Lower leg skin (tissue), 4 donors: ENCODE results near the gene TRMT61A. TPM values are rescaled to one million over a fixed set of nuclear protein-coding genes. Genes with fewer than 3 reads are reported as not detected.

Experiments used
- DNase-seq, 2 donors: peaks; one replicate each; pipeline ENCODE4 v3.0.0-alpha.2; 2019; ENCODE audit warnings: low spot score in 2 of 2
- H3K4me3 ChIP-seq: fragments of 200-600 bp; sonication (generic); 2 replicates; pipeline ENCODE4 v1.5.1; 2017; ENCODE audit warnings: mild to moderate bottlenecking, low read depth; ENCODE audit not compliant: poor library complexity, severe bottlenecking
- CTCF ChIP-seq, 3 donors: fragments of 450-650 bp; IDR thresholded peaks; one replicate each; pipeline ENCODE4 v1.5.1; 2016; ENCODE audit warnings: antibody characterized with exemption in 3 of 3, mild to moderate bottlenecking in 3 of 3, moderate library complexity in 2 of 3
- POLR2A ChIP-seq, 2 donors: fragments of 450-650 bp; IDR thresholded peaks; one replicate each; pipeline ENCODE4 v1.6.1; 2016 to 2017; ENCODE audit warnings: antibody characterized with exemption in 2 of 2, mild to moderate bottlenecking in 1 of 2, moderate library complexity in 1 of 2
- WGBS, 2 donors: methylation state at CpG; one replicate each; pipeline ENCODE4 v1.1.5; 2018; 5-methylcytosine and 5-hydroxymethylcytosine counted together
- intact Hi-C: fragments of 100-400 bp; cut with DNase I; formaldehyde crosslinking; loops from one replicate; pipeline ENCODE4 v1.15.0; 2023; ENCODE audit warnings: low total_unique reads
- total RNA-seq, 4 donors: library from RNA; depleted of rRNA; stranded (reverse); fragments of >200 nt; gene quantifications; one replicate each; pipeline ENCODE4 v1.1.0, GENCODE V29; 2016

Gene TRMT61A
- total RNA-seq, 4 donors from 2014 or later: 9.2 to 22.5 (median 16.0) TPM

- no peak for DNase-seq
- no peak overlapping the region for H3K4me3 ChIP-seq
- intact Hi-C loops: no loop called here
- WGBS, 2 donors: 71 to 75% methylated on average over 8 of the region's 8 CpGs
- TF ChIP-seq POLR2A (IDR thresholded peaks at IDR 0.05) (no peak), CTCF (IDR thresholded peaks at IDR 0.05) (no peak)
These were observed 40.0 kb downstream of the TRMT61A start for GRCh38 chr14:103568952-103569351.

GRCh38 chr14:103569408-103569807 lies 40.4 kb downstream of the TRMT61A start:
- TF ChIP-seq CTCF (IDR thresholded peaks at IDR 0.05) (no peak), POLR2A (IDR thresholded peaks at IDR 0.05) (no peak)
- intact Hi-C loops: no loop called here

GRCh38 chr14:103574104-103574503 lies 45.1 kb downstream of the TRMT61A start:
- 53% methylated on average over 6 of the region's 6 CpGs for WGBS, 2 donors
- DNase-seq: no peak
- no peak overlapping the region for H3K4me3 ChIP-seq
- no peak for TF ChIP-seq POLR2A (IDR thresholded peaks at IDR 0.05)
- TF ChIP-seq CTCF (IDR thresholded peaks at IDR 0.05): no peak
- intact Hi-C loops: loop anchor here (10.0 kb wide), 1 partner anchor 131 kb away; no protein-coding TSS in a partner anchor

More at GRCh38 chr14:103569408-103569807, 40.4 kb downstream of the TRMT61A start:
- no peak overlapping the region for H3K4me3 ChIP-seq
- DNase-seq: no peak
- WGBS, 2 donors: 75 to 78% methylated on average over 11 of the region's 11 CpGs

GRCh38 chr14:103574707-103575285 lies 45.8 kb downstream of the TRMT61A start:
- intact Hi-C loops: loop anchor here (10.0 kb wide), 1 partner anchor 130 kb away; no protein-coding TSS in a partner anchor
- no peak for TF ChIP-seq CTCF (IDR thresholded peaks at IDR 0.05)
- TF ChIP-seq POLR2A (IDR thresholded peaks at IDR 0.05): no peak
- WGBS, 2 donors: 87% methylated on average over 18 of the region's 18 CpGs

GRCh38 chr14:103576371-103577024 lies 47.5 kb downstream of the TRMT61A start:
- WGBS, 2 donors: 14 to 16% methylated on average over 9 of the region's 9 CpGs
- H3K4me3 ChIP-seq: no peak overlapping the region
- TF ChIP-seq CTCF (IDR thresholded peaks at IDR 0.05) (no peak), POLR2A (IDR thresholded peaks at IDR 0.05) (no peak)
- peak; percentile 91 to 97 for DNase-seq
- intact Hi-C loops: loop anchor here (10.0 kb wide), 1 partner anchor 128 kb away; no protein-coding TSS in a partner anchor

More at GRCh38 chr14:103574707-103575285, 45.8 kb downstream of the TRMT61A start:
- no peak overlapping the region for H3K4me3 ChIP-seq
- no peak for DNase-seq
